B cell (primary cell): ENCODE results near the gene NOS3. TPM values are rescaled to one million over a fixed set of nuclear protein-coding genes. Genes with fewer than 3 reads are reported as not detected.

Source experiments
- ATAC-seq: fragments of 200-7000 bp; cut with Tn5 transposase; one replicate; pipeline ENCODE4 v1.10.0; 2021; ENCODE audit warnings: low read depth, mild to moderate bottlenecking, moderate number of reproducible peaks, moderate library complexity
- CTCF ChIA-PET: fragments of 350-600 bp; sonication (Branson Sonifier 250); formaldehyde crosslinking; loops from one replicate; lab custom pipeline; 2021; ENCODE audit warnings: antibody characterized with exemption, inconsistent platforms; lab: Charles Lee
- POLR2A ChIA-PET: fragments of 350-600 bp; sonication (Branson Sonifier 250); formaldehyde crosslinking; loops from one replicate; lab custom pipeline; 2021; ENCODE audit warnings: antibody characterized with exemption; lab: Charles Lee
- DNase-seq: peaks from one replicate; pipeline ENCODE4 v3.0.0; 2013
- H2AFZ ChIP-seq: 2 replicates; pipeline ENCODE4 v1.6.1; 2012; ENCODE audit warnings: mild to moderate bottlenecking, low read depth, low read length; ENCODE audit not compliant: insufficient read depth, poor library complexity, severe bottlenecking
- H3K27ac ChIP-seq, 2 donors: 1 replicate in 1 of 2; 2 replicates in 1 of 2; pipeline ENCODE4 v1.5.1; 2012 to 2013; ENCODE audit warnings: low read length in 2 of 2, mild to moderate bottlenecking in 2 of 2, moderate library complexity in 1 of 2
- H3K27me3 ChIP-seq, 4 experiments: fragments of 200-600 bp in 1 of 4; sonication (generic) in 1 of 4; replicated peaks in 1 of 4; 1 replicate in 2 of 4; 2 replicates in 2 of 4; pipeline versions ENCODE4 v1.6.1 to v1.7.0; 2013 to 2016; ENCODE audit warnings: low read length in 3 of 4, mild to moderate bottlenecking in 2 of 4, mixed read lengths in 1 of 4, moderate library complexity in 1 of 4; ENCODE audit not compliant: insufficient read depth in 4 of 4, control insufficient read depth in 3 of 4; ENCODE audit errors: control extremely low read depth in 1 of 4
- H3K36me3 ChIP-seq, 2 experiments: replicated peaks in 1 of 2; 1 replicate in 1 of 2; 2 replicates in 1 of 2; pipeline versions ENCODE4 v1.6.1 to v1.7.1; 2013; ENCODE audit warnings: low read length in 1 of 2; ENCODE audit not compliant: insufficient read depth in 2 of 2, control insufficient read depth in 1 of 2; ENCODE audit errors: control extremely low read depth in 1 of 2, extremely low read depth in 1 of 2
- H3K4me1 ChIP-seq, 2 donors: fragments of 200-600 bp in 1 of 2; sonication (generic) in 1 of 2; 1 replicate in 1 of 2; 2 replicates in 1 of 2; pipeline versions ENCODE4 v1.5.1 to v1.6.1; 2013 to 2017; ENCODE audit warnings: low read length in 2 of 2; ENCODE audit not compliant: control insufficient read depth in 2 of 2, insufficient read depth in 2 of 2
- H3K4me2 ChIP-seq: replicated peaks from 2 replicates; pipeline ENCODE3; 2012; ENCODE audit warnings: mild to moderate bottlenecking, low read depth, low read length; ENCODE audit not compliant: poor library complexity, severe bottlenecking
- H3K4me3 ChIP-seq, 5 experiments: fragments of 200-600 bp in 1 of 5; sonication (generic) in 1 of 5; 1 replicate in 3 of 5; 2 replicates in 2 of 5; pipeline versions ENCODE4 v1.5.1 to v1.7.0; 2011 to 2016; ENCODE audit warnings: low read length in 4 of 5, mild to moderate bottlenecking in 4 of 5, low read depth in 2 of 5, control low read depth in 1 of 5, moderate library complexity in 1 of 5; ENCODE audit not compliant: insufficient read depth in 1 of 5; ENCODE audit errors: control extremely low read depth in 1 of 5, extremely low read depth in 1 of 5
- H3K79me2 ChIP-seq: fragments of 200-600 bp; sonication (generic); one replicate; pipeline ENCODE4 v1.6.0; 2016; ENCODE audit warnings: low read length; ENCODE audit not compliant: control insufficient read depth, insufficient read depth
- H3K9ac ChIP-seq: fragments of 200-600 bp; sonication (generic); 2 replicates; pipeline ENCODE4 v1.6.1; 2017; ENCODE audit warnings: mild to moderate bottlenecking, low read length, moderate library complexity
- H3K9me3 ChIP-seq, 3 donors: one replicate each; pipeline versions ENCODE4 v1.6.1 to v1.7.1; 2013; ENCODE audit warnings: low read length in 2 of 3; ENCODE audit not compliant: control insufficient read depth in 2 of 3, insufficient read depth in 1 of 3; ENCODE audit errors: control extremely low read depth in 1 of 3
- H4K20me1 ChIP-seq: 2 replicates; pipeline ENCODE4 v1.6.0; 2012; ENCODE audit warnings: mild to moderate bottlenecking, low read length; ENCODE audit not compliant: insufficient read depth, control insufficient read depth, poor library complexity, severe bottlenecking
- H3K27ac Mint-ChIP-seq: one replicate; pipeline ENCODE4 v1.8.0; 2021; ENCODE audit warnings: mixed read lengths
- H3K27me3 Mint-ChIP-seq: one replicate; pipeline ENCODE4 v1.8.0; 2021; ENCODE audit warnings: mixed read lengths
- H3K4me1 Mint-ChIP-seq: one replicate; pipeline ENCODE4 v1.8.0; 2021; ENCODE audit warnings: mixed read lengths
- H3K4me3 Mint-ChIP-seq: one replicate; pipeline ENCODE4 v1.8.0; 2021; ENCODE audit warnings: mixed read lengths
- H3K9me3 Mint-ChIP-seq: one replicate; pipeline ENCODE4 v1.8.0; 2022; ENCODE audit warnings: mixed read lengths; ENCODE audit not compliant: insufficient read depth
- EZH2 ChIP-seq: IDR thresholded peaks from 2 replicates; pipeline ENCODE4 v1.6.1; 2012; ENCODE audit warnings: borderline replicate concordance, low read depth, mild to moderate bottlenecking, moderate library complexity, low read length; ENCODE audit not compliant: insufficient read depth, poor library complexity, severe bottlenecking
- WGBS: methylation state at CpG from one replicate; pipeline ENCODE4 v1.1.5; 2013; ENCODE audit warnings: missing lambda C conversion rate; ENCODE audit not compliant: insufficient coverage; 5-methylcytosine and 5-hydroxymethylcytosine counted together
- intact Hi-C: fragments of 100-400 bp; cut with micrococcal nuclease; formaldehyde crosslinking; loops from one replicate; pipeline ENCODE4 v1.10.0; 2022
- polyA plus RNA-seq: library from polyadenylated mRNA; depleted of rRNA; stranded (reverse); fragments of >200 nt; gene quantifications from 2 replicates; pipeline ENCODE4 v1.2.3, GENCODE V29; 2012
- total RNA-seq, 2 donors: library from RNA; stranded (reverse); fragments of 120-200 nt in 1 of 2; gene quantifications; 1 replicate in 1 of 2; 2 replicates in 1 of 2; pipeline versions ENCODE4 v1.2.3 to v1.2.4, GENCODE V29; 2013 to 2022
- TF ChIP-seq, protein P1 (sequence below): fragments of 200-600 bp; IDR thresholded peaks from one replicate; pipeline ENCODE4 v1.8.0; 2022; ENCODE audit warnings: antibody characterized with exemption, mild to moderate bottlenecking

The NOS3 gene
- total and polyA plus RNA-seq, 2 donors (not counting 1 experiment from before 2014, with no cell fraction given), result 0.39 to 0.54 TPM

DNA sequence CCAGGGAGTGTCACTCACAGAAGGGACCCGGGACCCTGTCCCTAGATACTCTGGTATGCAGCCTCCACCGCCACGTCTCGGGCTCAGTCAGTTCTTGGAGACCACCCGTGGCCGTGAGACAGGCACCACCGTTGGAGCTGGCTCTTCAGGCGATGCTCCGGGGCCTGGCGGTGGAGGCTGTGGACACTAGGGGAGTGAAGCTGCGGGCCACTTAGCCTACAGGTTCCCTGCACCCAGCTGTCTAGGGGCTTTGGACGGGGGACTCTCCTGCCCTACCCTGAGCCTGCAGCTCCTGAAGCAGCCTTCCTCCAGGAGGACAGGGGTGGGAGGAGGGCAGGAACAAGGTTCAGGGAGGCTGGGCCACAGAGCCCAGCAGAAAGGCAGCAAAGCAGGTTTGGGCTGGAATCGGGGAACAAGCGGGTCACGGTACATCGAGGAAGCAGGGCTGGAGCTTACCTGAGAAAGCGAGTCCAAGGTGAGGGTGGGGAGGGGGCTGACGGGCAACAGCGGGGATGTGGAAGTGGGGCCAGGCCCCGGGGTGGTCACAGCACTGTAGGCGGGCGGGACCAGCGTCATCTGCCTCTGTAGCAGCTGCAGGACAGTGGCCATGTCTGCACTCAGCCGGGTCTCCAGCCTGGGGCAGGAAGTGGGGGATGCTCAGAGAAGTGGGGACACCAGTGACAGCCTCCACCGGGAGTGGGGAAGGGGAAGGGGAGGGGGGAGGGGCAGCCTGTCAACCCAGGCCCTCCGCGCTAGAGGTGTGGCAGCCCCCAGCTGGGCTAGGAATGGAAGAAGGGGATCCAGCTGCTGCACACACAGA, 44.2 kb upstream of the NOS3 start:
- Histone ChIP-seq H3K9me3 (no peaks in the 10 kb centered on the region), H3K79me2 (no peaks in the 10 kb centered on the region), H2AFZ (no peak overlapping the region), H3K36me3 (no peaks in the 10 kb centered on the region), H3K4me1 (peaks cover 0 to 6% of the 10 kb centered on the region in 2 donors), H3K4me2 (no peak overlapping the region), H3K4me3 (no peak overlapping the region), H4K20me1 (no peaks in the 10 kb centered on the region), H3K27me3 (peaks cover 0 to 2% (median 0%) of the 10 kb centered on the region in 4 experiments), H3K9ac (no peak overlapping the region), H3K27ac (no peak overlapping the region)
- TF ChIP-seq, protein P1, sequence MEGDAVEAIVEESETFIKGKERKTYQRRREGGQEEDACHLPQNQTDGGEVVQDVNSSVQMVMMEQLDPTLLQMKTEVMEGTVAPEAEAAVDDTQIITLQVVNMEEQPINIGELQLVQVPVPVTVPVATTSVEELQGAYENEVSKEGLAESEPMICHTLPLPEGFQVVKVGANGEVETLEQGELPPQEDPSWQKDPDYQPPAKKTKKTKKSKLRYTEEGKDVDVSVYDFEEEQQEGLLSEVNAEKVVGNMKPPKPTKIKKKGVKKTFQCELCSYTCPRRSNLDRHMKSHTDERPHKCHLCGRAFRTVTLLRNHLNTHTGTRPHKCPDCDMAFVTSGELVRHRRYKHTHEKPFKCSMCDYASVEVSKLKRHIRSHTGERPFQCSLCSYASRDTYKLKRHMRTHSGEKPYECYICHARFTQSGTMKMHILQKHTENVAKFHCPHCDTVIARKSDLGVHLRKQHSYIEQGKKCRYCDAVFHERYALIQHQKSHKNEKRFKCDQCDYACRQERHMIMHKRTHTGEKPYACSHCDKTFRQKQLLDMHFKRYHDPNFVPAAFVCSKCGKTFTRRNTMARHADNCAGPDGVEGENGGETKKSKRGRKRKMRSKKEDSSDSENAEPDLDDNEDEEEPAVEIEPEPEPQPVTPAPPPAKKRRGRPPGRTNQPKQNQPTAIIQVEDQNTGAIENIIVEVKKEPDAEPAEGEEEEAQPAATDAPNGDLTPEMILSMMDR, result no peak
- TF ChIP-seq EZH2, result no peak
- WGBS, result 86% methylated on average over 22 of the region's 27 CpGs
- CTCF ChIA-PET, result no interaction called here
- Mint-ChIP-seq H3K27me3 (peaks cover 14% of the 10 kb centered on the region), H3K4me1 (no peaks in the 10 kb centered on the region), H3K27ac (no peak overlapping the region), H3K9me3 (no peaks in the 10 kb centered on the region), H3K4me3 (no peak overlapping the region)
- intact Hi-C loops, result no loop called here
- POLR2A ChIA-PET, result interaction anchor here (0.7 kb wide), 1 partner anchor 473 kb away, joined by 10 read pairs; no protein-coding TSS in a partner anchor
- DNase-seq, result no peak
- ATAC-seq, result no peak

GRCh38 chr7:150947241-150947745, 43.5 kb upstream of the NOS3 start:
- Histone ChIP-seq H3K4me2 (no peak overlapping the region), H3K9me3 (no peaks in the 10 kb centered on the region), H3K4me1 (peaks cover 0 to 2% of the 10 kb centered on the region in 2 donors), H3K9ac (no peak overlapping the region), H3K36me3 (no peaks in the 10 kb centered on the region), H2AFZ (no peak overlapping the region), H3K27ac (no peak overlapping the region), H3K79me2 (no peaks in the 10 kb centered on the region), H3K4me3 (no peak overlapping the region), H4K20me1 (no peaks in the 10 kb centered on the region), H3K27me3 (peaks cover 0 to 2% (median 0%) of the 10 kb centered on the region in 4 experiments)
- TF ChIP-seq, protein P1, result no peak
- Mint-ChIP-seq H3K27ac (no peak overlapping the region), H3K9me3 (no peaks in the 10 kb centered on the region), H3K27me3 (peaks cover 14% of the 10 kb centered on the region), H3K4me1 (no peaks in the 10 kb centered on the region), H3K4me3 (no peak overlapping the region)
- ChIA-PET POLR2A (interaction anchor here (0.7 kb wide), 1 partner anchor 473 kb away, joined by 10 read pairs; no protein-coding TSS in a partner anchor), CTCF (no interaction called here)
- ATAC-seq, result no peak
- intact Hi-C loops, result no loop called here
- WGBS, result 37% methylated on average over 28 of the region's 31 CpGs
- no peak for DNase-seq
